Muscle of leg (tissue), 11 donors: ENCODE data around the gene SLC19A2. TPM values are rescaled to one million over a fixed set of nuclear protein-coding genes. Genes with fewer than 3 reads are reported as not detected.
A peak's percentile ranks its signal among the peaks of the same experiment; 100 is the strongest.

Experiments used
- DNase-seq: peaks from one replicate; pipeline ENCODE4 v3.0.0; 2013
- H3K27ac ChIP-seq: one replicate; pipeline ENCODE4 v1.5.1; 2013; ENCODE audit warnings: mild to moderate bottlenecking, low read length, control low read depth
- H3K27me3 ChIP-seq: one replicate; pipeline ENCODE4 v1.6.1; 2013; ENCODE audit warnings: low read length; ENCODE audit not compliant: control insufficient read depth, insufficient read depth
- H3K36me3 ChIP-seq: one replicate; pipeline ENCODE4 v1.6.1; 2013; ENCODE audit warnings: low read length; ENCODE audit not compliant: control insufficient read depth, insufficient read depth
- H3K4me1 ChIP-seq: one replicate; pipeline ENCODE4 v1.6.1; 2013; ENCODE audit warnings: low read length; ENCODE audit not compliant: control insufficient read depth, insufficient read depth
- H3K4me3 ChIP-seq: one replicate; pipeline ENCODE4 v1.5.1; 2013; ENCODE audit warnings: low read length, control low read depth
- H3K9me3 ChIP-seq: replicated peaks from 2 replicates; pipeline ENCODE4 v1.6.1; 2013; ENCODE audit warnings: low read depth, low read length; ENCODE audit not compliant: control insufficient read depth
- WGBS: methylation state at CpG from one replicate; pipeline ENCODE4 v1.1.5; 2013; ENCODE audit warnings: missing lambda C conversion rate; ENCODE audit not compliant: insufficient coverage; 5-methylcytosine and 5-hydroxymethylcytosine counted together
- polyA plus RNA-seq, 8 donors: library from polyadenylated mRNA; unstranded; fragments of 120-200 nt; gene quantifications; one replicate each; pipeline versions ENCODE4 v1.2.1 to v1.2.3, GENCODE V29; 2013; ENCODE audit warnings: inconsistent platforms in 1 of 8, low replicate concordance in 1 of 8; ENCODE audit not compliant: insufficient read length in 8 of 8, insufficient read depth in 1 of 8
- total RNA-seq: library from RNA; stranded (reverse); fragments of 120-200 nt; gene quantifications from one replicate; pipeline ENCODE4 v1.2.4, GENCODE V29; 2013

Gene SLC19A2
- total and polyA plus RNA-seq, 9 donors, result 4.9 to 7.6 (median 6.8) TPM

DNA sequence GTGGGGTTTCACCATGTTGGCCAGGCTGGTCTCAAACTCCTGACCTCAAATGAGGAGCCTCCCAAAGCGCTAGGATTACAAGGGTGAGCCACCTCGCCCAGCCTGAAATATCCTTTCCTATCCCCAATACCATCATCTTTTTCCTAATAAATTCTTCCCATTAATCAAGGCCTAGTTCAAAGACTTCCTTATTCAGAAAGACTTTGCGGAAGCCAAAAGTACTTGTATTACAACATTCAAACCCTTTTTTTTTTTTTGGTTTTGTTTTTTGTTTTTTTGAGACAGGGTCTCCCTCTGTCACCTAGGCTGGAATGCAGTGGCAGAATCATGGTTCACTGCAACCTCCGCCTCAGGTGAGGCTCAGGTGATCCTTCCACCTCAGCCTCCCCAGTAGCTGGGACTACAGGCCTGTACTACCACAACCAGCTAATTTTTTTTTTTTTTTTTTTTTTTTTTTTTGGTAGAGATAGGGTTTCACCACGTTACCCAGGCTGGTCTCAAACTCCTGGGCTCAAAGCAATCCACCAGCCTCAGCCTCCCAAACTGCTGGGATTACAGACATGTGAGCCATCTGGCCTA is 7.6 kb downstream of the SLC19A2 start:
- no peak overlapping the region for H3K4me3 ChIP-seq
- no peaks in the 10 kb centered on the region for H3K27me3 ChIP-seq
- no peaks in the 10 kb centered on the region for H3K9me3 ChIP-seq
- peaks cover 4% of the 10 kb centered on the region for H3K36me3 ChIP-seq
- no peak for DNase-seq
- no peaks in the 10 kb centered on the region for H3K4me1 ChIP-seq
- WGBS, result 100% methylated on average over 2 of the region's 5 CpGs
- H3K27ac ChIP-seq, result no peak overlapping the region

DNA sequence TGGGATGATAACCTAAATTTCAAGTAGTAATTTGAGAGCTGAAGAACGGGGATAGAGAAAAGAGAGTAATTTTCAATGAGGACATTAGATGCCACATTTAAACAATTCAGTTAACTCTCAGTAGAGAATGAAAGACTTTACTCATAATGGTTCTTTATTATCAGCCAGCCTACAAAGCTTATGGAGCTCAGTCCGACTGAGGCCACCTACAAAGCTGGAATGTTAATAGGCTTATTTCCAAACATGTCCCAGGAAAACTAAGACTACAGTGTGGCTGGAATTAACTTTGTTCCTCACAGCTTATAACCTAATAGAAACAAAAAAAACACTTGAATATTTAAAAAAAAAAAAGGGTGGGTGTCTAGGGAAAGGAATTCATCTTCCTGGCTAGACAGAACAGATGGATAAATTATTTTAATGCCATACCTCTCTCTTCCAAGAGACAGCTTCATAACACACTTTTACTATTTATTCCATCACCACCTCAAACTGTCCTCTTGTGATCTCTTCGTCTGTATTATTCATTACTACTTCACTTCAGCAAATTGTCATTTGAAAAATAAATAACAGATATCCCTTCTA is 9.8 kb downstream of the SLC19A2 start:
- H3K36me3 ChIP-seq, result peaks cover 4% of the 10 kb centered on the region
- DNase-seq, result no peak
- WGBS, result no CpG with 5 or more reads among the region's 3 CpGs
- H3K4me3 ChIP-seq, result no peak overlapping the region
- H3K27me3 ChIP-seq, result no peaks in the 10 kb centered on the region
- H3K27ac ChIP-seq, result no peak overlapping the region
- no peaks in the 10 kb centered on the region for H3K4me1 ChIP-seq
- H3K9me3 ChIP-seq, result no peaks in the 10 kb centered on the region

DNA sequence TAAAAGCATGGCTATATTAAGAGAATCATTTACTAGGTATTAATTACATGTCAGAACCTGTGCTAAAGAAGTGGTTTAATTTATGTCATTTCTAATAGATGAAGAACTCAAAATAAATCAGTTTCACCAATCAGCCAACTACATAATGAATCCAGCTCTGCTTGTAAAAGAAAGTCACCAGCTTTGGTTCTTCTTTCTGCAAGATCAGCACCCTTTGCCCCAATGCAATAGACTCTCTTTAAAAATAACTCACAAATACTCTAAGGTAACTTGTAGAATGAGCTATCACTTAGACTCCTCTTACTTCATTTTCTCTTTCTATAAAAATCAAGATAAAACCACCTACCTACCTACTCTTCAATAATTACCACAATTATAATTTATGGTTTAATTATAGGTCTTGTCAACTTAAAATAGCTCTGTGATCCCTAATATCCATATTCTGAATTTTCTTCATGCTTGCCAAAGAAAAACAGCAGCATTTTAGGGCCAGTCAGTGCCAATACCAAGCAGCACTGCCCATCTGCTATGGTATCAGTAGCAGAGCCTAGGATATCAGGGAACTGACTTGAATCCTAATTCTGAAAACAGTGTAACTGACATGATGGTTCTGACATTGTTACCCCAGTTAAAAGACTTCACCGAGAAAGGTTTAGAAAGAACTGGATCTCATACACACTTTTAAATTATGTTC is 11.3 kb downstream of the SLC19A2 start:
- Histone ChIP-seq H3K36me3 (peaks cover 6% of the 10 kb centered on the region), H3K4me1 (no peaks in the 10 kb centered on the region), H3K4me3 (no peak overlapping the region), H3K27ac (no peak overlapping the region), H3K9me3 (no peaks in the 10 kb centered on the region), H3K27me3 (no peaks in the 10 kb centered on the region)
- no CpG with 5 or more reads among the region's 1 CpG for WGBS
- DNase-seq, result no peak

DNA sequence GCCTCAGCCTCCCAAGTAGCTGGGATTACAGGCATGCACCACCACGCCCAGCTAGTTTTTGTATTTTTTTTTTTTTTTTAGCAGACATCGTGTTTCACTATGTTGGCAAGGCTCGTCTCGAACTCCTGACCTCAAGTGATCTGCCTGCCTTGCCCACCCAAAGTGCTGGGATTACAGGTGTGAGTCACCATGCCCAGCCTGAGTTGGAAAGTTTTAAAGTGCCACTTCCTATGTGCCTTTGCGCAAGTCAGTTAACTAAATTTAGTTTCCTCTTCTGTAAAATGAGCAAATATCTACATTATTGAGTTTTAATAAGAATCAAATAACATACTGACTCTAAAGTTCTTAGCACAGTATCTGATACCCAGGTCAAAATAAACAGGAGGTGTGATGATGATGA is 12.4 kb downstream of the SLC19A2 start:
- DNase-seq, result no peak
- 100% methylated on average over 1 of the region's 5 CpGs for WGBS
- H3K27ac ChIP-seq, result no peak overlapping the region
- no peak overlapping the region for H3K4me3 ChIP-seq
- no peaks in the 10 kb centered on the region for H3K9me3 ChIP-seq
- no peaks in the 10 kb centered on the region for H3K4me1 ChIP-seq
- no peaks in the 10 kb centered on the region for H3K27me3 ChIP-seq
- H3K36me3 ChIP-seq, result peaks cover 6% of the 10 kb centered on the region

DNA sequence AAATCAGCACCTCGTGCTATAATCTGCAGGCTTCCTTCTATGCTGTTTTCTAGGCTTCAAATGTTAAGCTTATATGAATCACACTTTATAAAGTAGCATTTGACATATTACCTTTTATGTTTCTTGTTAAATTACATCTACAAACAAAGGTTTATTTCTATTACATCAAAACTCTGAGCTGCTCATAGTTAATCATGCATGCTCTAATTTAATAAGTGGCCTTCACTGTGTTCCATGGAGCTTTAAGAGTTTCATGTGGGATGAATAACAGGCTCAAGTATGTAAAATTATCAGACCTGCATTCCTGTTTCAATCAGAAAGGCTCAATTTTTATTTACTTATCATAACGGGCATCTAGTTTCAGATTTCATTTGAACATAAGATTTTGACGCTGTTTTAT is 13.0 kb downstream of the SLC19A2 start:
- WGBS, result no CpG with 5 or more reads among the region's 3 CpGs
- no peak for DNase-seq
- H3K27me3 ChIP-seq, result no peaks in the 10 kb centered on the region
- no peaks in the 10 kb centered on the region for H3K4me1 ChIP-seq
- H3K27ac ChIP-seq, result no peak overlapping the region
- no peak overlapping the region for H3K4me3 ChIP-seq
- peaks cover 8% of the 10 kb centered on the region for H3K36me3 ChIP-seq
- H3K9me3 ChIP-seq, result no peaks in the 10 kb centered on the region

DNA sequence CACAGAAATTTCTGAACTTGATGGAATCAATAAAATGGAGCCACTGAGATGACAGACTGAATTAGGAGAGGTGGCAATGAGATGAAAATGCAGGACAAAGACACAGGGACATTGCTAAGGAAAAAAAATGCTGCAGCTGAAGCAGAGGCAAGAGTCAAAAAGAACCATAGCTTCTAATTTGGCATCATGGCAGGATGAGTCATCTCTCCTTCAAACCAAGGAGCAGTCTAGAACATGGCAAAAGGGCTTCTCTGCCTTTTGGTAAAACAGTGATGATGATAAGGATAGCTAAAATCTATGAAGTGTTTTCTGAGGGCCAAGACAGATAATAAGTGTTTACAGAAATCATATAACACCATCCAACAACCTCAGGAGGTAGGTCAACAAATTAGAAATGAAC is 16.8 kb downstream of the SLC19A2 start:
- DNase-seq, result no peak
- H3K9me3 ChIP-seq, result no peaks in the 10 kb centered on the region
- H3K27ac ChIP-seq, result no peak overlapping the region
- H3K36me3 ChIP-seq, result peaks cover 4% of the 10 kb centered on the region
- H3K4me3 ChIP-seq, result no peak overlapping the region
- H3K4me1 ChIP-seq, result no peaks in the 10 kb centered on the region
- no peaks in the 10 kb centered on the region for H3K27me3 ChIP-seq

DNA sequence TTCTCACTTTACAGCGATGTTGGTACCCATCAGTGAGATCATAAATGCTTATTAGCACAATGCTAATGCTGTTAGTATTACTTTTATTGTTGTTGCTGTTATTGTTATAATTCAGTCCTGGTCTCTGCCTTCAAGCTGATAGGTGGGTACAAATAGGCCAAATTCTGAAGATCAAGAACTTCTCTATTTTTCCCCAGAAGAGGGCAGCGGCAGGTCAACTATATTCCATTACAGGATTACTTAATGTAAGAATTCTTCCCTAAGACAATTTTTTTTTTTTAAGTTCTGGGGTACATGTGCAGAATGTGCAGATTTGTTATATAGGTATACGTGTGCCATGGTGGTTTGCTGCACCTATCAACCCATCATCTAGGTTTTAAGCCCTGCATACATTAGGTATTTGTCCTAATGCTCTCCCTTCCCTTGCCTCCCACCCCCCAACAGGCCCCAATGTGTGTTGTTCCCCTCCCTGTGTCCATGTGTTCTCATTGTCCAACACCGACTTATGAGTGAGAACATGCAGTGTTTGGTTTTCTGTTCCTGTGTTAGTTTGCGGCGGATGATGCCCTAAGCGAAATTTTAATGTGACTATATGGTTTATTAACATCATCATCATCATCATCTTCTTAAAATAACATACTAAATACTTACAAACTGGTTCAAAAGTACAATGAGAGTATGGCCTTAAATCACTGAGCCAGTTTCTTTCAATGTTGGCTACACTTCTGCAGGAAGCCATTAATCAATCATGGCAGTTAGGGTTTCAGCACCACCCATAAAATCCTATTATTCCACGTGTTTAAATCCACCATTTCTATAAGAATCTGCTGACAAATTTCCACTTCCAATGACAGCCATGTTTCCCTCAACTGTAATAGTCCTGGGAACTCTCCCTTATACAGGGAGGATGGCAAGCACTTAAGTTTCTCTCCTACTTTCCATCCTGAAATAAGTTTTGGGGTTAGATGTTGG is 19.2 kb downstream of the SLC19A2 start:
- peak; percentile 57 for DNase-seq
- Histone ChIP-seq H3K27me3 (no peaks in the 10 kb centered on the region), H3K9me3 (no peaks in the 10 kb centered on the region), H3K4me1 (no peaks in the 10 kb centered on the region), H3K4me3 (no peak overlapping the region), H3K27ac (no peak overlapping the region), H3K36me3 (peaks cover 4% of the 10 kb centered on the region)
- WGBS, result no CpG with 5 or more reads among the region's 8 CpGs

DNA sequence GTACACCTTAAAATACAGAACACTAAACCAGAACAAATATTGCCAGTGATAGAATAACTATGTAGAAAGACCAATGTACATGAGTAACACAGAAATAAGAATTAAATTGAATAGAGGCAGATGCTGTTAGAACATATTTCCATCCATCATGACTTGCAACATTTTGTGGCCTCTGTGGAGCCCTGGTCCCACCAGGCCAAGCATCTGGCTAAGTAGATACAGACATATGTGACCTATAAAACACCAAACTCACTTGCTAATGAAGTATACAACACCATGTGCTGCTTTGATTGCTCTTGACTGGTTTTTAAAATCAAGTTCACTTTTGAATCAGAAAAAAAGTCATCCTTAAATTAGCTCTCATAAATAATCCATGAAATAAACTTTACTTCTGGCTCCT is 20.5 kb downstream of the SLC19A2 start:
- Histone ChIP-seq H3K4me1 (no peaks in the 10 kb centered on the region), H3K27me3 (peaks cover 4% of the 10 kb centered on the region), H3K9me3 (no peaks in the 10 kb centered on the region), H3K4me3 (no peak overlapping the region), H3K36me3 (peaks cover 4% of the 10 kb centered on the region), H3K27ac (no peak overlapping the region)
- no peak for DNase-seq

DNA sequence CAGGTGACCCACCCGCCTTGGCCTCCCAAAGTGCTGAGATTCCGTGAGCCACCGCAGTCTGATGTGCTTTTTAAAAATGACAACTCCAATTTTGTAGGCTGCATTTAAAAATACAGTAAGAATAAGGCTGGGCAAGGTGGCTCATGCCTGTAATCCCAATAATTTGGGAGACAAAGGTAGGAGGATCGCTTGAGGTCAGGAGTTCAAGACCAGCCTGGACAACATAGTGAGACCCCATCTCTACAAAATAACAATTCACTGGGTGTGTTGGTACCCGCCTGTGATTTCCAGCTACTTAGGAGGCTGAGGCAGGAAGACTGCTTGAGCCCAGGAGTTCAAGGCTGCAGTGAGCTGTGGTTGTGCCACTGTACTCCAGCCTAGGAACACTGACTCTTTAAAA is 23.4 kb downstream of the SLC19A2 start:
- H3K27ac ChIP-seq, result no peak overlapping the region
- WGBS, result 96% methylated on average over 3 of the region's 5 CpGs
- no peaks in the 10 kb centered on the region for H3K4me1 ChIP-seq
- no peak for DNase-seq
- no peaks in the 10 kb centered on the region for H3K9me3 ChIP-seq
- H3K36me3 ChIP-seq, result no peaks in the 10 kb centered on the region
- H3K4me3 ChIP-seq, result no peak overlapping the region
- H3K27me3 ChIP-seq, result peaks cover 8% of the 10 kb centered on the region

DNA sequence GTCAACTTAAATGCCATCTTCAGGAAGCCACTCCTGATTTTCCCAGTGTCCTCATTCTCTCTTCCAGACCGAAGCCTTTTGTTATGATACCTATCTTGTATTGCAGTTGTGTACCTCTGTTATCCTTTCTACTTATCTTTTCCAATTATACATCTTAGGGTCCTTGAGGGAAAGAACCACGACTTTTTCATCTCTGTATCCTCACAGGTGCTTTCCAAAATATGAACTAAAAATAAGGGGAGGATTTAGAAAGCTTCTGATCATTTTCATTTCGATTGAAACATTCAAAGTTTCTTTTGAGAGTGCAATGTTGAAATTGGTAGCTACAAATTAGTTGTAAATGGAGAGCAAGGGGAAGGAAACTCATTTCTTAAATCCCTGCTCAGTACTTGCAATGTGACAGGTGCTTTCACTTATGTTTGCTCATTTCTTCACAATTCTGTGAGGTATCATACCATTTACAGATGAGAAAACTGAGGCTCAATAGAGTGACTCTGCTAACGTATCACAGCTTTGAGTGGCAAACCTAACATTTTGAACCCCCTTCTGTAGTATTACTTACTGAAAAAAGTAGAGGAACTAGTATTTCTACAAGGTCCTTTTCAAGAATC is 24.2 kb downstream of the SLC19A2 start:
- no peaks in the 10 kb centered on the region for H3K4me1 ChIP-seq
- H3K27ac ChIP-seq, result no peak overlapping the region
- DNase-seq, result no peak
- WGBS, result no CpG with 5 or more reads among the region's 4 CpGs
- no peak overlapping the region for H3K4me3 ChIP-seq
- peaks cover 8% of the 10 kb centered on the region for H3K27me3 ChIP-seq
- H3K9me3 ChIP-seq, result peaks cover 5% of the 10 kb centered on the region
- H3K36me3 ChIP-seq, result no peaks in the 10 kb centered on the region
